ENCODE measurements around the gene KANSL1.
"Not testable (repeated sequence)": the region's sequence is repeated elsewhere in the genome, so short reads cannot be mapped to it uniquely, and the experiment has no call there.

KANSL1 gene

DNA sequence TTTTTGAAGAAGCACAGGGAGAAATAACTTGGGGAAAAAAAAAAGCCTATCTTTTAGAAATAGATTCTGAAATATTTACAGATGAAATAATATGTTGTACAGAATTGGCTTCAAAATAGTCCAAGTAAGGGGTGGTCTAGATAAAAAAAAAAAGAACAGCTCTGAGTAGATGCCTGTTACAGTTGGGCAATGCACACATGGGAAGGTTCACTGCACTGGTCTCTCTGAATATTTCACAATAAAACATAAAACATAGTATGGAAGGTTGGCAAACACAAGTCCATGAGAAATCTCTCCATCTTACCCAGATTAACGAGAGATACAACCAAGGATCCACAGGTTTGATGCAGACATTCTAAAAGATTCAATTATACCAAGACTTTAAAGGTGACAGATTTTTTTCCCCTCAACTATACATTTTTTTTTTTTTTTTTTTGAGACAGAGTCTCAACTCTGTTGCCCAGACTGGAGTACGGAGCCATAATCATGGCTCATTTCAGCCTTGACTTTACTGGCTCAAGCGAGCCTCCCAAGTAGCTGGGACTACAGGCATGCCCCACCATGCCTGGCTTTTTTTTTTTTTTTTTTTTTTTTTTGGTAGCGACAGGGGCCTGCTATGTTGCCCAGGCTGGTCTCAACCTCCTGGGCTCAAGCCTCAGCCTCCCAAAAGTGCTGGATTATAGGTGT lies 58.0 kb downstream of the KANSL1 start:
- DNase-seq: no peak

DNA sequence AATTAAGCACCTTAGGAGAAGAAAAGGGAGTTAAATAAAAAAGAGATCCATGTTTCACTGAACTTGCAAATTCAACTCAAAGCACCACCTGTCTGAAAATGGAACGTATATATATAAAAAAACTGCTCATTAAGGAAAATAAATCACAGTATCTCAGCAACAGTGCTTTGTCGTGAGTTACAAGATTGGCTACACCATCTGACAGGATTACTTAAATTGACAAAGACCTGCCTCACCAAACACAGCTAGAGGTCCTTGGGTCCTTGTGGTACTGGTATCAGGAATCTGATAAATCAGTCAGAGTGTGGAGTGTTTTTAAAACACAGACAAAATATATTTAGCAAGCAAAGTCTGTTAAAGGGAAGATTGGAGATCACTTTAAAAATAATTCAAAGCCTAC lies 63.9 kb downstream of the KANSL1 start:
- no peak for DNase-seq

DNA sequence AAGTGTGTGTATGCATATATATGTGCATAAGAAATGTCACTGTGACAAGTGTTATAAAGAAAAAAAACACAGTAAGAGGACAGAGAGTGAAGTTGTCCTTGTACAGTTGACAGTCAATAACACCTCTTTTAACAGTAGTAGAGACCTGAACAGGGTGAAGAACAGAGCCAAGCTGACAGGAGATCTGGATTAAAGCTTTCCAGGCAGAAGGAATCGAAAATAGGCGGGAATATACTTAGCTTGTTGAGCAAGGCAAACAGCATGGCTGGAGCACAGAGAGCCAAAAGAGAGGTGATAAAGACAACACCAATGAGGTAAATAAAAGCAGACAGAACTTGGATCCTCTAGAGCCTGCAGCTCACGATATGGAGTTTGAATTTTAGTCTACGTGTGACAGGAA lies 64.8 kb downstream of the KANSL1 start:
- no peak for DNase-seq

DNA sequence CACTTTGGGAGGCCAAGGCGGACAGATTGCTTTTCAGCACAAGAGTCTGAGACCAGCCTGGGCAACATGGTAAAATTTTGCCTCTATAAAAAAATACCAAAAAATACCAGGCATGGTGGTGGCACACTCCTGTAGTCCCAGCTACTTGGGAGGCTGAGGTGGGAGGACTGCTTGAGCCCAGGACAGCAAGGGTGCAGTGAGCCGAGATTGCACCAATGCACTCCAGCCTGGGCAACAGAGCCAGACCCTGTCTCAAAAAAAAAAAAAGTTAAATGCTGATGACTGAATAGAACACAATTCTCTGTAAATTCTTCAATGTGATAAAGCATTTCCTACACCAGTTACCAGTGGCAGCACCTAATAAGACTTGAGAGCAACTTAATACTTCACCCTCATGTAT lies 65.7 kb downstream of the KANSL1 start:
- no peak for DNase-seq

DNA sequence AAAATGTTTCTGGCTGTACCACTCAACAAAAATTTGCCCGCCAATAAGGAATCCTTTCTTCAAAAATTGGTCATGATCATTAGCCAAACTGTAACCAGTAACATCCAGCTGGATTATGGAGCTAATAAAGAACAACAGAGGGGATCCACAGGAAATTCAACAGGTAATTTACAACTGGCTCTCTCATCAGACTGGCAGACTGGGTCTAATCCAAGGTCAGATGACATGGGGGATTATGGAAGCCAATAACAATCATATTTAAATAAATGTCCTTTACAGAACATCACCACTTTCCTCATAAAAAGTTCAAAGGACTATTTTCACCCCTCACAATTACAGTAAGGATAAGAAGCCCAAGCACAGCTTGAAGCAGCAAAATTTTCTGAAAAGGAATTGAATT lies 66.4 kb downstream of the KANSL1 start:
- no peak for DNase-seq

DNA sequence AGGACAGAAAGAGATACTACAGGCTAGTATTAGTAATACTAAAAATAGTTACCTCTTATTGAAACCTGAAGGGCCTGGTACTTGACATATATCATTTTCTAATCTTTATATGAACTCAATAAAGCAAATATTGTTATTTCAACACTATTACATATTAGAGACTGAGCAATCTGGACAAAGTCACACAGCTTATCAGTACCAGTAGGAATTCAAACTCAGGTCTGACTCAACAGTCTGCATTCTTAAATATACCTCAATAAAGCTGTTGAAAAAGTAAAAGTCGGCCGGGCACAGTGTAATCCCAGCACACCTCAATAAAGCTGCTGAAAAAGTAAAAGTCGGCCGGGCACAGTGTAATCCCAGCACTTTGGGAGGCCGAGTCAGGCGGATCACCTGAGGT lies 67.4 kb downstream of the KANSL1 start:
- no peak for DNase-seq

DNA sequence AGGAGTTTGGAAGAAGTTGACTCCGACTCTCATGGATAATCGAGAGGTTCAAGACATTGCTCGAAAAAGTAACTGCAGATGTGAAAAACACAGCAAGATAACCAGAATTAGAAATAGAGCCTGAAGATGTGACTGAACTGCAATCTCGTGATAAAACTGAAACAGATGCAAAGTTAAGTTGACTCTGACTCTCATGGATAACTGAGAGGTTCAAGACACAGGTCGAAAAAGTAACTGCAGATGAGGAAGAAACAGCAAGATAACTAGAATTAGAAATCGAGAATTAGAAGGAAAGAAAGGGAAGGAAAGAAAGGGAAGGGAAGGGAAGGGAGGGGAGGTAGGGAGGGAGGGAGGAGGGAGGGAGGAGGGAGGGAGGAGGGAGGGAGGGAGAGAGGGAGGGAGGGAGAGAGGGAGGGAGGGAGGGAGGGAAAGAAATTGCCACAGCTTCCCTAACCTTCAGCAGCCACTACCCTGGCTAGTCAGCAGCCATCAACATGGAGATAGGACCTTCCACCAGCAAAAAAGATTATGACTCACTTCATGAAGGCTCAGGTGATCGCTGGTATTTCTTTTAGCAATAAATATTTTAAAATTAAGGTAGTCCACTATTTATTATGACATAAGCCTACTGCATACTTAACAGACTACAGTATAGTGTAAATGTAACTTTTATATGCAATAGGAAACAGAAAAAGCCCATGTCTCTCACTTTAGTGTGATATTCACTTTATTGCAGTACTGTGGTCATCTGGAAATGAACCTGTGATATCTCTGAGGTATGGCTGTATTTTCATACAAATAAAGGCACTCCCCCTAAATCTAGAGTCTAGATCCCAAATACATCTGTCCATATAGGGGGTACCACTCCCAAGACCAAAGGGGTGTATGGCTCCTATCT lies 68.3 kb downstream of the KANSL1 start:
- DNase-seq: no peak

DNA sequence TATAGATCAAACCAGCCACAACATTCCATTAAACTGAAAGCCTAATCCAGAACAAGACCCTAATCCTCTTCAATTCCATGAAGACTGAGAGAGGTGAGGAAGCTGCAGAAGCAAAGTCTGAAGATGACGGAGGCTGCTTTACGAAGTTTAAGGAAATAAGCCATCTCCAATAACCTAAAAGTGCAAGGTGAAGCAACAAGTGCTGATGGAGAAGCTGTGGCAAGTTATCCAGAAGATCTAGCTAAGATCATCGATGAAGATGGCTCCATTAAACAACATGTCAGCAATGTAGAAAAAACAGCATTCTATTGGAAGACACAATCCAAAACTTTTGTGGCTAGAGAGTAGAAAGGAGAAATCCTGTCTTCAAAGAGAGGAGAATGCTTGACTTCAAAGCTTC lies 69.6 kb downstream of the KANSL1 start:
- DNase-seq: no peak

DNA sequence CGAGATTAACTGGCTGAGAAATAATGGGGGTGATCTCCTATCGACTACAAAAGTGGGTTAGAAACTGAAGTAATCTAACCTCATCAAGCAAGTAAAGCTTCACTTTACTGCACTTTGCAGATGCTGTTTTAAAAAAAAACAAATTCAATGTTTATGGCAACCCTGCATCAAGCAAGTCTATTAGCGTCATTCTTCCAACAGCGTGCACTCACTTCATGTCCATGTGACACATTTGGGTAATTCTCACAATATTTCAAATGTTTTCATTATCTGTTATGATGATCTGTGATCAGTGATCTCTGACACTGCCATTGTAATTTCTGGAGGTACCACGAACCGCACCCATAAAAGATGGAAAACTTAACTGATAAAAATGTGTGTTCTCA lies 70.8 kb downstream of the KANSL1 start:
- no peak for DNase-seq

DNA sequence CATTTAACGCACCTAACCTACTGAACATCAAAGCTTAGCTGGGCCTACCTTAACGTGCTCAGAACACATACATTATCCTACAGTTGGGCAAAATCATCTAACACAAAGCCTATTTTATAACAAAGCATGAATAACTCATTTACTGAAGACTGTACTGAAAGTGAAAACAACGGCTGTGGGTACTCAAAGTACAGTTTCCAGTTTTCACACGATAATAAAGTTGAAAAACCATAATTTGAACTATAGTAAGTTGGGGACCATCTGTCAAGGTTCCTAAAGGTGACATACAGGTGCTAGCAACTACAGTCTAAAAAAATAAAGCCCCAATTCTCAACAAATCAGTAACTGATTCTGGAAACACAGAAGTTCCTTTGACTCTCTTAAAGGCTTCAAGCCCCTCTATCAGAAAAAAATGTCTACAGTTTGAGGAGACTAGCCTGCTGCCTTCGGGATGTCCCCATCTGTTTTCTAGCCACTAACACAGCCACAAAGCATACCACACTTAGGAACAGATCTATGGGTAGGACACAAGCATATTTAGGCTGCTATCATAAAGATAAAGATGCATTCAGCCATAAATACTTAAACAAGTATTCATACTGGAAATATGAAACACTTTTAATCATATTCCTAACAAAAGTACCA lies 71.3 kb downstream of the KANSL1 start:
- DNase-seq: no peak

DNA sequence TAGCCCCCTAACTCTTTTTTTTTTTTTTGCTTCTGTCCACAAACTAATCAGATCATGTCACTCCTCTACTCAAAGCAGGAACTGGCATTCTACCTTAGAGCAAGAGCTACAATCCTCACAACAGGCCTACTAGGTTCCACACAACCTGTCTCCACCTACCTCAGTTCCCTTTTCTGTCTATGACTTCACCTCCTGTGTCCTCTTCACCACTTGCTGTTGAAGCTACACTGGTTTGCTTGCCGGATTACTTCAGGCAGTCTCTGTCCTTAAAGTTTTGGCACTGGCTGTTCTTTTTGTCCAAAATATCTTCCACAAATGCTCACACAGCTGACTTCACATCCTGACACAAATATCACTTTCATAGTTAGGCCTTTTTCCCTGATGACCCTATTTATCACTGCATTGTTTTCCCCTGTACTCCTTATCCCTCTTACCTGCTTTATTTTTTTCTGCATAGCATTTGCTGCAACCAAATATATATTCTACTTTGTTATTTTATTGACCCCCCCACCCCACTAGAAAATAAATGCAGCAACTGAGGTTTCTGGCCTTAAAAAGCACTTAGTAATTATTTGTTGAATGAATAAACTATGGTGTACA lies 72.0 kb downstream of the KANSL1 start:
- no peak for DNase-seq

DNA sequence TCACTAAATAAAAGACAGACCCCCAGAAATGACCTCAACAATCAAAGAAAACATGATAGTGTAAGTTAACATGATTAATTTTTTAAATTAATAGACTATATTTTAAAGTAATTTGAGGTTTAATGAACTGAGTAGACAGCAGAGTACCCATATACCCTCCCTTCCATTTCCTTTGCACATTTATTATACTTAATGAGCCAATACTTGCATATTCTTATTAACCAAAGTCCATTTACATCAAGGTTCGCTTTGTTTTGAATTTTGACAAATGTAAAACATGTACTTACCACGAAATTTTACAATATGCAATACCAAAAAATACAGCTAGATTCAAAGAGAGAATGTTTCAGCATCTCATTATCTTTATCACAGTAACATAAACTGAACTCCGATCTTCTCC lies 72.7 kb downstream of the KANSL1 start:
- DNase-seq: no peak

DNA sequence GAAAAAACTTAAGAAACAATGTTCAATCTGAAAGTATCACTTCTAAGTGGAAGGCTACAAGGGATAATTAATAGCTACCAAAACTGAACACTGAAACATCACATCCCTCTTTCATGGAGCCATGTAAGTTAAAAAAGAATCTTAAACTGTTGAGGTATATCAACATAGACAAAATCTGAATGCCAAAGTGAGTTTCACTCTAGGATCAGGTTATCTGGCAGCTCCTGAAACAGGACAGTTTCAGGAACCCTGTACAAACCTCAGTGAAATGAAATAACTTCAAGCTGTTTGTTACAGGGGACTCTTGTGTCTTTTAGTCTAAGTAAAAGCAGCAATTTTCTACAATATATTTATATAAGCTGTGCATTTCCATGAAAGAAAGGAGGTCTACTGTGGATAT lies 73.2 kb downstream of the KANSL1 start:
- no peak for DNase-seq

DNA sequence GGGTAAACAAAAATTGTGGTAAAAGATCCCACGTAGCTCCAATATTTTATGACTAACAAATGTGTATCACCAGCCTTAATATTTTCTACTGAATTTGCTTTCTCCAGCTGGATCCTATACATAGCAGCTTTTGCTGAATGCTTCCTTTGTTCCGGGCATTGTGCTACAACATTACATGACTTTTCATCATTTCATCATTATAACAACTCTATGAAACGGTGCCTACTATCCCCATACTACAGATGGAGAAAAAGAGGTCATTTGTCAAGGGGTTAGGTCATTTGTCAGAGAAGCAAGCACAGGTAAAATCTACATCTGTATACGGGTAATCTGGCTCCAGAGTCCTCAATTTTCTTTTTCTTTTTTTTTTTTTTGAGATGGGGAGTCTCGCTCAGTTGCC lies 74.3 kb downstream of the KANSL1 start:
- DNase-seq: no peak

DNA sequence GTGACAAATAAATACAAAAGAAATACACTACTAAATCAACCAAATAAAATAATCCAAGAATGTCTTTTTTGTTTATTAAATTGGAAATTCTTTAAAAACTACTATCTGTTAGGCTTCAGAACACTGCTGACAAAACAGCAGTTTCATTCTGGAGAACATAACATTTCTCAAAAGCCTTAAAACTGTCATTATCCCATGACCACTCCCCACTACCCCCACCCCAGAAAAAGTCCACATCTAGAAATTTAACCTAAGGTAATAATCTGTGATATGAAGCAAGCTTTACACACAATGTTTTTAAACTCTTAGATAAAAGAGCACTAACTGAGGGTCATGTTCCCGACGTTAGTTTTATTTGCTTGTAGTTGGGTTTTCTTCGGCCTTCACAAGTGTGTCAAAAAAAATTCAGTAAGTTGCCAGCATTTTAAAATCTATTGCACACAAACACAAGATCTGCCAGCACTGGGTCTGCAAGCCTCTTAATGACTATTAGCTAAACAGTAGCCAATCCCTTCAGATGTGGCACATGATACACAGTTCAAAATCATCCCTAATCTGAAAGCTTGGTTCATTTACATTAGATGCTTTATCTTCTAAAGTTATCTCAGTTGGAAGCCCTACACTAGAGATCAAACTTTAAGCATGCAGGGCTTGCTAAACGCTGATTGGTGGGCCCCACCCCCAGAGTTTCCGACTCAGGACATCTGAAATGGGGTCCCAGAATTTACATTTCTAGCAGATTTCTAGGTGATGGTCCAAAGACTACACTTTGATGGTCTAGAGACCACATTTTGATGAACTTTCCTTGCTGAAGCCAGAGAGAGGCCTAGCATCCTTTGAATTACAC lies 75.2 kb downstream of the KANSL1 start:
- DNase-seq: no peak

DNA sequence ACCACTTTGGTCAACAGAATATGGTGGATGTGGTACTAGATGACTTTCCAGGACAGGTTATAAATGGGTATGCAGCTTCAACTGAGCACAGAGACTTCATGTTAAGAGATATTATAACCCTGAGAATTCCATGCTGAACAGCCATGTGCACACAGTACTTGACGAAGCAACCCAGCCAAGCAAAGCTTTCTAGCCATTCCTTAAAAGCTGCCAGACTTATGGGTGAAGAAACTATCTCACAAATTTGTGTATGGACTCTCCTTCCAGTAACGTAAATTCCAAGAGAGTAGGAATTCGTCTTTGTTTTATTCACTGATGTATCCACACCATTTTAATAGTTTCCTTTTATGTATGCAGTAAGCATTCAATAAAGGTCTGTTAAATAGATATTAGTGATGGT lies 76.1 kb downstream of the KANSL1 start:
- DNase-seq: no peak

DNA sequence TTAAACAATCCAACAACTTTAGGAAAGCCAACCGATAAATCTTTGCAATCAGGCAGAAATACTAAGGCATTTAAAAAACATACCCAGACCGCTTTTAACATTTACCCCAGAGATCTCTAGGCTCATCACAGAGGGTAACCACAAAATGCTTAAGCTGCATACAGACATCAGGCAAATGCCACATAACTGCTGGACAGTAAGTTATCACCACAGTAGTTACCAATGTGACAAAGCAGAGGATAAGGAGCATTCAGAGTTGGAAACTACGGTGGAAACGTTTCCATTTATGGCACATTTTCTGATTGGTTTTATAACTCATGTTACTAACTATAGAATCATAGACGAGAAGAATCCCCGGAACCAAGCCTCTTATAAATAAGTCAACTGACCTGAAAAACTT lies 77.5 kb downstream of the KANSL1 start:
- DNase-seq: no peak

DNA sequence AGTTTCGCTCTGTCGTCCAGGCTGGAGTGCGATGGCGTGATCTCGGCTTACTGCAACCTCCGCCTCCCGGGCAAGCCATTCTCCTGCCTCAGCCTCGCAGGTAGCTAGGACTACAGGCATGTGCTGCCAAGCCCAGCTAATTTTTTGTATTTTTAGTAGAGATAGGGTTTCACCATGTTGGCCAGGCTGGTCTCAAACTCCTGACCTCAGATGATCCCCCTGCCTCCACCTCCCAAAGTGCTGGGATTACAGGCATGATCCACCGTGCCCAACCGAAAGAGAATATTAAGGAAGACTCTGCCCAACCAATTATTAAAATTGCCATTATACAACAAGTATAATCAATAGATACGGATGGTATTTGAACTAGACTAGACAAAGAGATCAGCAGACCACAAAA lies 82.0 kb downstream of the KANSL1 start:
- not testable (repeated sequence) for DNase-seq

DNA sequence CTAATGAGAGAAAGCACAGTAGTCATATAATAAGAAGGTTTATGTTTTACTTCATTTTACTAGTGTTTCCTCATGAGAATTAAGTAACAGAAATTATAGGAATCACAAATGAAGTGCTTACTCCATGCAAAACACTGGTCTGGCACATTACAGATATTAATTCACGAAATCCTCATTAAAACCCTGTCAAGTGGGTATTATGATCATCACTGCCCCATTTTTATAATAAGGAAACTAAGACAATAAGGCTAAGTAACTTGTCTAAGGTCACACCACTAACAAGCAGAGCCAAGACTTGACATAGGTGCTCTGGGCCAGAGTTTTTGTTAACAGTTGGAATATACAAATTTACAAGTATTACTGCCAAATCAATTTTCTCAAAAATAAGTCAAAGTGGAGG lies 83.0 kb downstream of the KANSL1 start:
- DNase-seq: no peak

DNA sequence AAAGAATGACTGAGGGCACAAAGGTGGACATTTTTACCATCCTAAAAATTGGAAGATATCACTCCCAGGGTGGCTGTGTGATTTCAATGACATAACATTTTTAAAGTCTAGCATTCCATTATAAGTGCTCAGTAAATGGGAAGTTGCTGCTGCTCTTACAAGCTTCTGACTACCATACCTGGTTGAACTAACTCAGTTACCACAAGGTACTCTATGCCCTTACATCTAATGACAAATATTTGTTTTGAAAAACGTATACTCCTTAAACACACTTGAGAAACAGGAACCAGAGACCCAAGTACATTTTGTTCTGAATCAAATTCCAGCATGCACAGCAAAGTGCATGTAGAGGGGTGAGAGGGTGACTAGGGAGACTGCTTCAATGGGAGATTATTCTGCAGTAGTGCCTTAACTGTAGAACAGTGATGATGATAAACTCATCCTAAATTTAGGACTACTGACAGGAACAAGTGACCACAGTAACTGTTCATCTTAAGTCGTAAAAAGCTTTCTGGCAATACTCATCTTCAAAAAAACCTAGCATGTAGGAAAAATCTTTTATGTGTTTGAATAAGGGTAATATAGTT lies 83.5 kb downstream of the KANSL1 start:
- DNase-seq: no peak

DNA sequence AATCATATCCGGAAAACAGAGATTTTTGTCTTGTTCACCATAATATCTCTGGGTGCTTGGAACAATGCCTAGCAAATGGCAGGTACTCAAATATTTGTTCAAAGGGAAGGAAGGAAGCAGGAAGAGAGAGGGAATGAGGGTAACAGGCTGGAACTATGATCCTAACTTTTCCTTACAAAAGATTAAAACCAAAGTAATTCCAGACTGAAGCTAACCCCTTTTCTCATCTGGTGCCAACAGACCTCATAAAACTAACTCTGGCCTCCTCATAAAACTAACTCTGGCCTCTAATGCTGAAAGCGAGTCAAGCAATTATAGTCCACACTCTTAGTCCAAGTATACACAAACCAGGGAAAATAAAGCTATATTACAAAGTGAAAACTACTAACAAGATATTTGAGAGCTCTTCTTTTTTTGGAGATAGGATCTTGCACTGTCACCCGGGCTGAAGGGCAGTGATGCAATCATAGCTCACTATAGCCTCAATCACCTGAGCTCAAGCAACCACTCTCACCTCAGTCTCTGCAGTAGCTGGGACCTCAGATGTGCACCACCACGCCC lies 84.6 kb downstream of the KANSL1 start:
- DNase-seq: no peak

DNA sequence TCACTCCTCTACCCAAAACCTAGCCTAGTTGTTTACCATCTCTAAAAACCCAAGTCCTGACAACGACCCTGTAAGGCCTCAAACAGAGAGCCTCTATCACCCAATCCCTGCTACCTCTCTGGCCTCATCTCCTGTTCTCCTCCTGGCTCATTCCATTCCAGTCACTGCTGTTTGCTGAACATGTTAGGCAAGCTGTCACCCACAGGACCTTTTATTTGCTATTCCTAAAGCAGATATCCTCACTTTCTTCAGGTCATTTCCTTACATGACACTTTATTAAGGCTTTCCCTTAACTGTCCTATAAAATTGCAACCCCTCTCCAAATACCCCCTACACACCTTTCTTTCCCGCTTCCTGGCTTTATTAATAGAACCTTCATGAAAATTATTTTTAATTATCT lies 85.1 kb downstream of the KANSL1 start:
- DNase-seq: no peak

Data from GDM1 (cell line).